ENCODE results near the gene PDE3B. TPM values are rescaled to one million over a fixed set of nuclear protein-coding genes. Genes with fewer than 3 reads are reported as not detected.
A peak's percentile ranks its signal among the peaks of the same experiment; 100 is the strongest.
"Not testable (repeated sequence)": the region's sequence is repeated elsewhere in the genome, so short reads cannot be mapped to it uniquely, and the experiment has no call there.

Gene PDE3B
- total and polyA plus RNA-seq, 12 donors, result 0.42 to 4.2 (median 1.9) TPM

DNA sequence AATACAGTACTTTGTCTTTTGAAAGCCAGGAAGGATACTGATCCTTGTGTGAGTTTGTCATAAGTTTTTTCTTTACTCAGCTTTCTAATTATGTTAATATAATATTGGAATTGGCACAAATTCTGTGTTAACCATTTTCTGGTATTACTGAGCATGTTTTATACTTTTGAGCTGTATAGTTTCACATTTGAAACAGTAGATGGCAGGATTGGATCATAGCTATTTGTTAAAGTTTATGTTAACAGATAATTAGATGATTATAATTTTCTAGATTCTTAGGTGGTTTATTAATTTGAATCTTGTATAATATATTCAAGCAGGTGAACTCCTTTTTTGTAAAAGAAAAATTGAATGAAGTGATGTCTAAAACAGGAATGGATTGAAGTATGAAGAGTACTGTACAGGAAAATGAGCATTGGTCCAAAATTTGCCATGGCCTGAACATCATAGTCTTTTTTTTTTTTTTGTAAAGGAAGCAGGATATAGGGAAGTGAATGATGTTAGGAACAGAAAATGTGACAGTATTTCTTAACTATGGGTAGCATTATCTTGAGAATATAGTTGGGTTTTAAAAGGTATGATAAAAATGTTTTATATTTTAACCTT is 146.4 kb downstream of the PDE3B start:
- Histone ChIP-seq H3K4me3 (no peak overlapping the region), H3K9me3 (replicated peaks in 1 of 3) (no peaks in the 10 kb centered on the region), H3K36me3 (replicated peaks in 1 of 2) (no peaks in the 10 kb centered on the region), H3K27me3 (no peaks in the 10 kb centered on the region), H3K27ac (no peak overlapping the region), H3K4me1 (replicated peaks in 1 of 2) (no peaks in the 10 kb centered on the region)
- TF ChIP-seq, protein P1, sequence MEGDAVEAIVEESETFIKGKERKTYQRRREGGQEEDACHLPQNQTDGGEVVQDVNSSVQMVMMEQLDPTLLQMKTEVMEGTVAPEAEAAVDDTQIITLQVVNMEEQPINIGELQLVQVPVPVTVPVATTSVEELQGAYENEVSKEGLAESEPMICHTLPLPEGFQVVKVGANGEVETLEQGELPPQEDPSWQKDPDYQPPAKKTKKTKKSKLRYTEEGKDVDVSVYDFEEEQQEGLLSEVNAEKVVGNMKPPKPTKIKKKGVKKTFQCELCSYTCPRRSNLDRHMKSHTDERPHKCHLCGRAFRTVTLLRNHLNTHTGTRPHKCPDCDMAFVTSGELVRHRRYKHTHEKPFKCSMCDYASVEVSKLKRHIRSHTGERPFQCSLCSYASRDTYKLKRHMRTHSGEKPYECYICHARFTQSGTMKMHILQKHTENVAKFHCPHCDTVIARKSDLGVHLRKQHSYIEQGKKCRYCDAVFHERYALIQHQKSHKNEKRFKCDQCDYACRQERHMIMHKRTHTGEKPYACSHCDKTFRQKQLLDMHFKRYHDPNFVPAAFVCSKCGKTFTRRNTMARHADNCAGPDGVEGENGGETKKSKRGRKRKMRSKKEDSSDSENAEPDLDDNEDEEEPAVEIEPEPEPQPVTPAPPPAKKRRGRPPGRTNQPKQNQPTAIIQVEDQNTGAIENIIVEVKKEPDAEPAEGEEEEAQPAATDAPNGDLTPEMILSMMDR (IDR thresholded peaks at IDR 0.05), result peak in 4 of 6 experiments; percentile 27 to 59 (median 54)
- TF ChIP-seq POLR2A (IDR thresholded peaks at IDR 0.05), result no peak
- intact Hi-C loops (cut with DNase I), result loop anchor here (5.0 to 10.0 kb wide), 3 partner anchors 115 to 285 kb away; partner anchors contain the start of gene CALCB (in 1 of the 2)
- DNase-seq, result no peak

- Histone ChIP-seq H3K36me3 (replicated peaks in 1 of 2) (no peaks in the 10 kb centered on the region), H3K27ac (no peak overlapping the region), H3K4me3 (no peak overlapping the region), H3K27me3 (no peaks in the 10 kb centered on the region), H3K4me1 (replicated peaks in 1 of 2) (no peaks in the 10 kb centered on the region), H3K9me3 (replicated peaks in 1 of 3) (no peaks in the 10 kb centered on the region)
- 34 to 52% (median 40%) methylated on average over 2 of the region's 2 CpGs for WGBS, 4 donors
- intact Hi-C loops (cut with DNase I), result loop anchor here (10.0 kb wide), 2 partner anchors 111 to 281 kb away; partner anchors contain the start of gene CALCB (in 1 of the 2)
- TF ChIP-seq, protein P1 (IDR thresholded peaks at IDR 0.05), result no peak
- TF ChIP-seq POLR2A (IDR thresholded peaks at IDR 0.05), result no peak
- DNase-seq, result no peak
Measured at GRCh38 chr11:14793546-14793945, 149.9 kb downstream of the PDE3B start.

- intact Hi-C loops (cut with DNase I), result loop anchor here (10.0 kb wide), 2 partner anchors 109 to 279 kb away; partner anchors contain the start of gene CALCB (in 1 of the 2)
- not testable (repeated sequence) for H3K27me3 ChIP-seq; H3K4me1 ChIP-seq (replicated peaks in 1 of 2); DNase-seq; H3K27ac ChIP-seq; H3K36me3 ChIP-seq (replicated peaks in 1 of 2); H3K4me3 ChIP-seq; H3K9me3 ChIP-seq (replicated peaks in 1 of 3)
- WGBS, 4 donors, result 85 to 94% (median 92%) methylated on average over 4 of the region's 4 CpGs
Measured at GRCh38 chr11:14796028-14796427, 152.4 kb downstream of the PDE3B start.

- WGBS, 4 donors, result 72 to 83% (median 77%) methylated on average over 2 of the region's 2 CpGs
- no peaks in the 10 kb centered on the region for H3K36me3 ChIP-seq (replicated peaks in 1 of 2)
- H3K4me1 ChIP-seq (replicated peaks in 1 of 2), result no peaks in the 10 kb centered on the region
- TF ChIP-seq POLR2A (IDR thresholded peaks at IDR 0.05), result no peak
- TF ChIP-seq, protein P1 (IDR thresholded peaks at IDR 0.05), result no peak
- H3K27me3 ChIP-seq, result no peaks in the 10 kb centered on the region
- intact Hi-C loops (cut with DNase I), result no loop called here
- H3K4me3 ChIP-seq, result no peak overlapping the region
- no peaks in the 10 kb centered on the region for H3K9me3 ChIP-seq (replicated peaks in 1 of 3)
- no peak for DNase-seq
- no peak overlapping the region for H3K27ac ChIP-seq
Measured at GRCh38 chr11:14803846-14804245, 160.2 kb downstream of the PDE3B start.

DNA sequence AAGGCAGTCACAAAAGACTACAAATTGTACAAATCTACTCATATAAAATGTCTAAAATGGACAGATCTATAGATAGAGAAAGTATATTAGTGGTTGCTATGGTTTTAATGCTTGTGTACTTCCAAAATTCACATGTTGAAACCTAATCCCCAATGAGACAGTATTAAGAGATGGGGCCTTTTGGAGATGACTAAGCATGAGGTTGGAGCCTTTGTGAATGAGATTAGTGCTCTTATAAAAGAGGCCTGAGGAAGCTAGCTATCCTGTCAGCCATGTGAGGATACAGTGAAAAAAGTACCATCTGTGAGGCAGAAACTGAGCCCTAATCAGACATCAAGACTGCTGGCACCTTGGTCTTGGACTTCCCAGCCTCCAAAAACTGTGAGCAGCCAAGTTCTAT is 165.9 kb downstream of the PDE3B start:
- H3K27ac ChIP-seq, result no peak overlapping the region
- no peaks in the 10 kb centered on the region for H3K4me1 ChIP-seq (replicated peaks in 1 of 2)
- no peaks in the 10 kb centered on the region for H3K27me3 ChIP-seq
- TF ChIP-seq, protein P1 (IDR thresholded peaks at IDR 0.05), result no peak
- no peaks in the 10 kb centered on the region for H3K36me3 ChIP-seq (replicated peaks in 1 of 2)
- H3K4me3 ChIP-seq, result no peak overlapping the region
- DNase-seq, result no peak
- no peaks in the 10 kb centered on the region for H3K9me3 ChIP-seq (replicated peaks in 1 of 3)
- intact Hi-C loops (cut with DNase I), result no loop called here

All from adrenal gland (tissue), 12 donors.